GM10266 (cell line): ENCODE measurements around the gene KIAA1217.

Experiments
- DNase-seq: peaks from one replicate; pipeline ENCODE4 v3.0.0; 2012; ENCODE audit errors: extremely low spot score
- TF ChIP-seq, protein P1 (sequence below): IDR thresholded peaks from 2 replicates; pipeline ENCODE4 v1.5.1; 2012; ENCODE audit warnings: mild to moderate bottlenecking, low read depth; ENCODE audit not compliant: control insufficient read depth, insufficient read depth; ENCODE audit errors: missing control alignments

The KIAA1217 gene

GRCh38 chr10:24242562-24242961 is 33.6 kb downstream of the KIAA1217 start:
- no peak for DNase-seq
- TF ChIP-seq, protein P1, sequence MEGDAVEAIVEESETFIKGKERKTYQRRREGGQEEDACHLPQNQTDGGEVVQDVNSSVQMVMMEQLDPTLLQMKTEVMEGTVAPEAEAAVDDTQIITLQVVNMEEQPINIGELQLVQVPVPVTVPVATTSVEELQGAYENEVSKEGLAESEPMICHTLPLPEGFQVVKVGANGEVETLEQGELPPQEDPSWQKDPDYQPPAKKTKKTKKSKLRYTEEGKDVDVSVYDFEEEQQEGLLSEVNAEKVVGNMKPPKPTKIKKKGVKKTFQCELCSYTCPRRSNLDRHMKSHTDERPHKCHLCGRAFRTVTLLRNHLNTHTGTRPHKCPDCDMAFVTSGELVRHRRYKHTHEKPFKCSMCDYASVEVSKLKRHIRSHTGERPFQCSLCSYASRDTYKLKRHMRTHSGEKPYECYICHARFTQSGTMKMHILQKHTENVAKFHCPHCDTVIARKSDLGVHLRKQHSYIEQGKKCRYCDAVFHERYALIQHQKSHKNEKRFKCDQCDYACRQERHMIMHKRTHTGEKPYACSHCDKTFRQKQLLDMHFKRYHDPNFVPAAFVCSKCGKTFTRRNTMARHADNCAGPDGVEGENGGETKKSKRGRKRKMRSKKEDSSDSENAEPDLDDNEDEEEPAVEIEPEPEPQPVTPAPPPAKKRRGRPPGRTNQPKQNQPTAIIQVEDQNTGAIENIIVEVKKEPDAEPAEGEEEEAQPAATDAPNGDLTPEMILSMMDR, result no peak

- TF ChIP-seq, protein P1, result no peak
- no peak for DNase-seq
These were observed 37.4 kb downstream of the KIAA1217 start for GRCh38 chr10:24246365-24246764.

- DNase-seq, result no peak
- TF ChIP-seq, protein P1, result no peak
These were observed 38.9 kb downstream of the KIAA1217 start for GRCh38 chr10:24247841-24248240.

GRCh38 chr10:24249829-24250415 is 41.0 kb downstream of the KIAA1217 start:
- TF ChIP-seq, protein P1, result no peak

DNA sequence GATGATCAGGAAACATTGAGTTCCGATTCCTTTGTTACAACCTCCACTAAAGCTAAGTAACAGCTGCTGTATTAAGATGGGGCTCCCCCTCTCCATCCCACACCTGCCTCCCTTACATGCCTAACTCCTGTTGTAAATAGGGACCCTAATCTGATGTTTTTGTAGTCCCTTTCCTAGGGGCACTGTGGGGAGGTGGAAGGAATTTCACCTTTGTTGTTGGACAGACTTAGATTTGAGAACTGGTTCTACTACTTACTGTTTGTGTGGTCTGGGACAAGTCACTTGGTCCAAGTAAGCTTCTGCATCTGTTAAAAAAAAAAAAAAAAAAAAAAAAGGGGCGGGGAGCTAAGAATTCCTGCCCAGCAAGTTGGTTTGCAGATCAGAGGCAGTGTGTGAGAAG is 42.6 kb downstream of the KIAA1217 start:
- TF ChIP-seq, protein P1, result no peak
- DNase-seq, result no peak

More at GRCh38 chr10:24249829-24250415, 41.0 kb downstream of the KIAA1217 start:
- no peak for DNase-seq

GRCh38 chr10:24254180-24254579 is 45.2 kb downstream of the KIAA1217 start:
- DNase-seq, result no peak
- TF ChIP-seq, protein P1, result no peak

- no peak for DNase-seq
- TF ChIP-seq, protein P1, result no peak
These were observed 46.4 kb downstream of the KIAA1217 start for GRCh38 chr10:24255115-24255880.
